Measurements from ENCODE around the gene SPN.
"Not testable (repeated sequence)": the region's sequence is repeated elsewhere in the genome, so short reads cannot be mapped to it uniquely, and the experiment has no call there.

SPN gene

GRCh38 chr16:29663016-29663806, at the start of gene SPN:
SPN (plus strand) TSS chr16:29663247; CDS start chr16:29663729, 482 bp downstream.
- peak; percentile 15 for DNase-seq (ENCODE audit: low read depth)

GRCh38 chr16:29613307-29614057, 49.6 kb upstream of the SPN start:
- peak; percentile 90 for DNase-seq (ENCODE audit: low read depth)

GRCh38 chr16:29614691-29615314, 48.2 kb upstream of the SPN start:
- not testable (repeated sequence) for DNase-seq (ENCODE audit: low read depth)

GRCh38 chr16:29616127-29616526, 46.9 kb upstream of the SPN start:
- DNase-seq (ENCODE audit: low read depth) = not testable (repeated sequence)

- not testable (repeated sequence) for DNase-seq (ENCODE audit: low read depth)
Observed at GRCh38 chr16:29620591-29620990, 42.5 kb upstream of the SPN start.

- not testable (repeated sequence) for DNase-seq (ENCODE audit: low read depth)
Observed at GRCh38 chr16:29622738-29623137, 40.3 kb upstream of the SPN start.

- DNase-seq (ENCODE audit: low read depth) = not testable (repeated sequence)
Observed at GRCh38 chr16:29623253-29623652, 39.8 kb upstream of the SPN start.

- not testable (repeated sequence) for DNase-seq (ENCODE audit: low read depth)
Observed at GRCh38 chr16:29625114-29625513, 37.9 kb upstream of the SPN start.

GRCh38 chr16:29626778-29627331, 36.2 kb upstream of the SPN start:
- peak; percentile 41 for DNase-seq (ENCODE audit: low read depth)

- not testable (repeated sequence) for DNase-seq (ENCODE audit: low read depth)
Observed at GRCh38 chr16:29627661-29628075, 35.4 kb upstream of the SPN start.

GRCh38 chr16:29628707-29629106, 34.3 kb upstream of the SPN start:
- DNase-seq (ENCODE audit: low read depth) = not testable (repeated sequence)

GRCh38 chr16:29629318-29629717, 33.7 kb upstream of the SPN start:
- DNase-seq (ENCODE audit: low read depth) = not testable (repeated sequence)

GRCh38 chr16:29631658-29632057, 31.4 kb upstream of the SPN start:
- not testable (repeated sequence) for DNase-seq (ENCODE audit: low read depth)

- not testable (repeated sequence) for DNase-seq (ENCODE audit: low read depth)
Observed at GRCh38 chr16:29635902-29636301, 27.1 kb upstream of the SPN start.

GRCh38 chr16:29636368-29636767, 26.7 kb upstream of the SPN start:
- DNase-seq (ENCODE audit: low read depth) = not testable (repeated sequence)

GRCh38 chr16:29638751-29639150, 24.3 kb upstream of the SPN start:
- DNase-seq (ENCODE audit: low read depth) = not testable (repeated sequence)

- no peak for DNase-seq (ENCODE audit: low read depth)
Observed at GRCh38 chr16:29641561-29641960, 21.5 kb upstream of the SPN start.

GRCh38 chr16:29643596-29643995, 19.5 kb upstream of the SPN start:
- no peak for DNase-seq (ENCODE audit: low read depth)

GRCh38 chr16:29644338-29644857, 18.6 kb upstream of the SPN start:
- no peak for DNase-seq (ENCODE audit: low read depth)

- DNase-seq (ENCODE audit: low read depth) = no peak
Observed at GRCh38 chr16:29644973-29645693, 17.9 kb upstream of the SPN start.

- no peak for DNase-seq (ENCODE audit: low read depth)
Observed at GRCh38 chr16:29645694-29646187, 17.3 kb upstream of the SPN start.
